HG02798 (cell line): ENCODE measurements around the gene GUCY1A1.
A peak's percentile ranks its signal among the peaks of the same experiment; 100 is the strongest.
"Not testable (repeated sequence)": the region's sequence is repeated elsewhere in the genome, so short reads cannot be mapped to it uniquely, and the experiment has no call there.

ENCODE experiments used
- ATAC-seq: cut with Tn5 transposase; IDR thresholded peaks from one replicate; pipeline ENCODE4 v1.9.1; 2021; ENCODE audit warnings: mild to moderate bottlenecking; ENCODE audit not compliant: unreplicated experiment, poor library complexity

Gene GUCY1A1, protein sequence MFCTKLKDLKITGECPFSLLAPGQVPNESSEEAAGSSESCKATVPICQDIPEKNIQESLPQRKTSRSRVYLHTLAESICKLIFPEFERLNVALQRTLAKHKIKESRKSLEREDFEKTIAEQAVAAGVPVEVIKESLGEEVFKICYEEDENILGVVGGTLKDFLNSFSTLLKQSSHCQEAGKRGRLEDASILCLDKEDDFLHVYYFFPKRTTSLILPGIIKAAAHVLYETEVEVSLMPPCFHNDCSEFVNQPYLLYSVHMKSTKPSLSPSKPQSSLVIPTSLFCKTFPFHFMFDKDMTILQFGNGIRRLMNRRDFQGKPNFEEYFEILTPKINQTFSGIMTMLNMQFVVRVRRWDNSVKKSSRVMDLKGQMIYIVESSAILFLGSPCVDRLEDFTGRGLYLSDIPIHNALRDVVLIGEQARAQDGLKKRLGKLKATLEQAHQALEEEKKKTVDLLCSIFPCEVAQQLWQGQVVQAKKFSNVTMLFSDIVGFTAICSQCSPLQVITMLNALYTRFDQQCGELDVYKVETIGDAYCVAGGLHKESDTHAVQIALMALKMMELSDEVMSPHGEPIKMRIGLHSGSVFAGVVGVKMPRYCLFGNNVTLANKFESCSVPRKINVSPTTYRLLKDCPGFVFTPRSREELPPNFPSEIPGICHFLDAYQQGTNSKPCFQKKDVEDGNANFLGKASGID

GRCh38 chr4:155666344-155667221 lies at the start of gene GUCY1A1:
TSS of gene GUCY1A1 (plus strand) at chr4:155666848. CDS start at chr4:155696868, 30,020 bp downstream.
- ATAC-seq = peak; percentile 34

DNA sequence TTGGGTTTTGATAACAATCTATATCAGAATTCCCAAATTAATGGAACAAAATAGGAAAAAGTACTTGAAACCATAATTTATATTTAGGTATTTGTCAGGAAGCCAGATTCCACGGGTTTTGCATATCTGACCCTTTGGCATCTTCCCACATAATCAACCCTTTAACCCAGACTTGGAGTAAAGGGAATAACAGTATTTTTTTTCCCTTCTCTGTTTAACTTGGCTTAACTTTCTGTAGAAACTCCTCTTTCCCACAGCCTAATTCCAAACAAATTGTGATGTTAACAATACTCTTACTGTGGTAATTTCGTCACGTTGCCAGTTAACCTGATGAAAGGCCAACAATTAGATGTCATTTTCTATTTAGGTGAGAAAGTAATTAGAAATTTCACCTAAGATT lies 49.4 kb upstream of the GUCY1A1 start:
- no peak for ATAC-seq

GRCh38 chr4:155618183-155618838 lies 48.3 kb upstream of the GUCY1A1 start:
- ATAC-seq = no peak

DNA sequence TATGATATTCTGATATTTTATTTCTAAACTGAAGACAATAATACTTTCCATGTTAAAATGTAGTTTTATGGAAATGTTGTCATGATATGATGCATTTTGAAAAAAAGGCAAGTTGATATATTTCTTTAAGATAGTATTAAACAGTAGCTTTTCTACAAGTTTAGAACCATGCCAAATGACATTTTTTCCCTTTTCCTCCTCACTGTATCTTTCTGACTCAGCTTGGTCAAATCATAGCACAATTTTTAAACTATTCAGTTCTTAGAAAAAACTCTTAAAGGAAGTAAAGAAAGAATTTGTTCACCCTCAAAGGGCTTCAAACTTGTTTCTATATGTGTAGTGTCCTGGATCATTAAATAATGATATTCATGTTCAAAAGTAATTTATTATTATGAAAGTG lies 46.0 kb upstream of the GUCY1A1 start:
- no peak for ATAC-seq

- ATAC-seq = peak; percentile 90
Measured at GRCh38 chr4:155624478-155624877, 42.2 kb upstream of the GUCY1A1 start.

- no peak for ATAC-seq
Measured at GRCh38 chr4:155626561-155626960, 40.1 kb upstream of the GUCY1A1 start.

GRCh38 chr4:155629183-155629825 lies 37.3 kb upstream of the GUCY1A1 start:
- ATAC-seq = no peak

DNA sequence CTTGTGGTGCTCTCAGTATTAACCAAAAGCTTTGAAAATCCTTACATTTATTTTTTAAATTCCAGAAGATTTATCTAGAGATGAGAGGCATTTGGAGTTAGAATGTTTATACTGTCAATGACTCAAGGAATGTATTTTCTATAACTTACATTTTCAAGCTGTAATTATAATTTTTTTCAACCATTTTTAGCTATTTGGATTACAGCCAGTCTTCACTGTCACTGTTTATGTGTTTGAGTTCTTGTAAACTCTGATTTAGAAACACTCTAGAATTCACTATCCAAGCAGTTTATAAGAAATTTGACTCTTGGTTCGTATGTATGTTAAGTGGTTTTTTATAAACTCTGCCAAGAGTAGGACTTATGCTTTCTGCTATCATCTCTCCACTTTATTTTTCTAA lies 36.7 kb upstream of the GUCY1A1 start:
- no peak for ATAC-seq

DNA sequence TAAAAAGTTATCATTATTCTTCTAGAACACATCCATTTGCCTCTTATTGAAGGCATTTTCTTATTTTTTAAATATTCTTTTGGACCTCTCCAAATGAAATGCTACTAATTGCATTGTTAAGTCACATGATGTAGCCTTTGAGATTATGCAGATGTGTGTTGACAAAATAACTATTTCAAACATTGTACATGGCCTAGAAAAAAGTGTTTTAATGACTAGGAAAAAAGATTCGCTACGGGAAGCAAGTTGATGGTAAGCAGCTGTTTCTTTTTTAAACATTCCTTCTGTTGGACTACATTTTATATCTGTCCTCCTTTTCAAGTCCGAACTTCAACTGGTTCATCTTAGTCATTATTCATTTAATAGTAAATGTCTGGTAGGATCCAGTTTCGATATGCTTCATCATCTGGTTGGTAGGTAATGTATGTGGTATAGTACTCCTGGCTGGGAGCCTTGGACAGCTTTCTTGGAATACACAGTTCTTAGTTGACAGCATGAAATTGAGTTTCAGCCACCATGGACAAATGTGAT lies 34.3 kb upstream of the GUCY1A1 start:
- ATAC-seq = no peak

DNA sequence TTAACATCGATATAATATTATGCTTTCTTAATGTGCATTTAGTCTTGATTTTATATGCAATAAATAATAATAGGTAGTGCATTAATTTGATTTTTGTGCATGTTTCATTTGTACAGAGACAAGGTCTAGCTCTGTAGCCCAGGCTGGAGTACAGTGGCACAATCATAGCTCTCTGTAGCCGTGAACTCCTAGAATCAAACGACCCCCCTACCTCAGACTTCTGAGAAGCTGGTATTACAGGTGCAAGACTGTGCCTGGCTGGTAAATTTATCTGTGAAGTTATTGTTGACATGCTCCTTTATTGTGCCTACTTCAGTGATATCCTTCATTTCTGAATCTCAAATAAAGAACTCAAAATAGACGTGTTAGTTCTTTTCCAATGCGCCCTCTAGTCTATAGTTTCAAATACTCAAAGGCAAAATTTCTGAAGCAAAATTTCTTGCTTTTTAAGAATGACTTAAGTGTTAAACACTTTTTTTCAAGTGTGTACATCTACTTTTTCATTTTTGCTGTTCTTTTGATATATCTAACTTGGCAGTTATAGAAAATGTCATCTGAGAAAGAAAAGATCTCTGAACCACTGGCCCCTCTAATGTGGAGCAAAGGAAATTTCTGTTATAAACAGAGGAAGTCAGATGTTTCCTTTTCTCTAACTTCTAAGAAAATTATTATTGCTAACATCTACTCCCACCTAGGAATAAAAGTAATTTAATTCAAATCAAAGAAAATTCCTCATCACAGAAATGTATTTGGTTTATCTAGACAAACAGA lies 28.3 kb upstream of the GUCY1A1 start:
- no peak for ATAC-seq

DNA sequence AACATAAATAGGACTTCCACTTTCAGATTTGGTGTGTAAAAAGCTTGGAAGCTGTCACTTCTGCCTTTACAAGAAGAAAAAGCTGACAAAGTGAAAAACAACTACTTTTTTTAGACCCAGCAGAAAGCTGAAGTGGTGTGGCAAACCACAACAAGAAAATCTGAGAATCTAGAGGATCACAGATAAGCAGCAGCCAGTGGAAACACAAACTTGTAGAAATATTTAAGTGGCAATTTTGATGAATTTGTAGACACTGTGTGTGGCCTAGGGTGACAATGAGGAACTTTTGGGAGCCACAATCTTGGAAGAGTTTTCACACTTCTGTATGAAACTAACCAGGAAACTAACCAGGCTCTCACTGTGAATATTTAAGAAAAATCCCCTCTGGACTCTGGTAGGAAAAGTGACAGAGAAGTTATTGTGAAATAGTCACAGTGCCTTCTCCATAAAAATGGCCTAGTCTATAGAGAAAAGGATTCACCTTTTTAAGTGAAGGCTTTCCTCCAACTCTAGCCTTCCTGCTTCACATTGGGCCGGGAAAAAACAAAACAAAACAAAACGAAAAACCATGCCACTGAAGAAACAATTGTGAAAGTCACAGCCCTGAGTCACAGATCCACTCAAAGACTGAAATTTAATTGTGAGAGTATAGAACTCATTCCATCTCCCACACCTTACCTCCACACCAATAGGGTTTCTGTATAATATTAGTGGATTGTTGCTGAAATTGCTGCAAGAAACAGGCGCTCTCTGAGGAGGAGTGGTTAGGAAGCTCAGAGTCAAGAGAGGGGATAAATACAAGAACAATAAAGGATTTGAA lies 26.7 kb upstream of the GUCY1A1 start:
- peak; percentile 85 for ATAC-seq

DNA sequence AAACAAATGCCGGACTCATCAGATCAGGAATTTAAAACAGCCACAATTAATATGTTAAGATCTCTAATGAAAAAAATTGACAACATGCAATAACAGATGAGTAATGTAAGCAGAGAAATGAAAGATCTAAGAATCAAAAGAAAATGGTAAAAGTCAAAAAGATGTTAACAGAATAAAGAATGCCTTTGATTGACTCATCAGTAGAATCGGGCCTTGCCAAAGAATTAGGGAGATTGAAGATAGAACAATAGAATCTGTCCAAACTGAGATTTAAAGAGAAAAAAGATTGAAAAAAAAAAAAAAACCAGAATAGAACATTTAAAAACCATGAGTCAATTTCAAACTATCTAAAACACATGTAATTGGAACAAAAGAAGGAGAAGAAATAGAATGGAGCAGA lies 25.9 kb upstream of the GUCY1A1 start:
- no peak for ATAC-seq

GRCh38 chr4:155643087-155643486 lies 23.6 kb upstream of the GUCY1A1 start:
- no peak for ATAC-seq

DNA sequence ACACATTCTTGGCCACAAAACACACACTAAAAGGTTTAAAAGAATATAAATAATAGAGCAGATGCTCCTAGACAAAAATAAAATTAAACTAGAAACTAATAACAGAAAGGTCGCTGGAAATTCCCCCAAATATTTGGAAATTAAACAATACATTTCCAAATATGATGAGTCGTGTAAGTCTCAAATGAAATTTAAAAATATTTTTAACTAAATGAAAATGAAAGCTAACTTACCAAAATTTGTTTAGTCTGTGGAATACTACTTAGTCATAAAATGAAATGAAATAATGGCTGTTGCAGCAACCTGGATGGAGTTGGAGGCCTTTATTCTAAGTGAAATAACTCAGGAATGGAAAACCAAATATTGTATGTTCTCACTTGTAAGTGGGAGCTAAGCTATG lies 20.6 kb upstream of the GUCY1A1 start:
- ATAC-seq = no peak

GRCh38 chr4:155650785-155651184 lies 15.9 kb upstream of the GUCY1A1 start:
- ATAC-seq = not testable (repeated sequence)

DNA sequence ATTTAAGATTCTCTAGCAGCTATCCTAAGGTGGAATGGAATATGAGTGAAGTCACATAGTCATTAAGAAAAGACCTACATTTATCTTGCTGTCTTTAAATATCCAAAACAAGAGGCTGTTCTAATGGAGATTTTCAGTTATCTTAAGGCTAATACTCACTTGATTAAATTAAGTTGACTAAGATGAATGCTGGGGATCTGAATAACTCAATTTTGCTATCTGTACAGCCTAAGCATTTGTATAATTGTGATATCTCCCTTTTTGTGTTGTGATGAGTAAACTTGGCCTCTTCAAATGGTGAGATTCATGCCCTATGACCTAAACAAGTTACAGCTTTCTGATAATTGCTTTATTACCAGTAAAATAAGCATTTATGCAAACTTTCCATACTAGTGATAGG lies 13.6 kb upstream of the GUCY1A1 start:
- ATAC-seq = no peak

- no peak for ATAC-seq
Measured at GRCh38 chr4:155656025-155656424, 10.6 kb upstream of the GUCY1A1 start.

DNA sequence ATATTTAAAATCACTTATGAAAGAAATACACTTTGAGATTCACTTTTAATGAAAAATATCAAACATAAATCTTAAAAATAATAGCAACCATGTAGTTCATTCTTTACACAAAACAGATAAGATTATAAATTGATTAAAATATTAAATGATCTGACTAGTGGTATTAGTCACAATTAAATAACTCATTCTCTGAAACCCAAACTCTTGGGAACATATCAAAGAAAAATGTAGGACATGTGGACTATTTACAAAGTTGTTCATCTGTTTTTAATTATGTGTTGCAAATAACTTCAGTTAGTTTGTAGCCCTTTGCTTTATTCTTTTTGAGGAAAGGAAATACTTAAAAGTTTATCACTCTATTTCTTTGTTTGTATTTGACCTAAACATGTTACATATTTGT lies 9.5 kb upstream of the GUCY1A1 start:
- no peak for ATAC-seq
